ENCODE data around the gene TRIP10. TPM values are rescaled to one million over a fixed set of nuclear protein-coding genes. Genes with fewer than 3 reads are reported as not detected.
"Not testable (repeated sequence)": the region's sequence is repeated elsewhere in the genome, so short reads cannot be mapped to it uniquely, and the experiment has no call there.

TRIP10 gene
- total RNA-seq, 1 experiment from 2014 or later = 31.0 TPM

- no peak for DNase-seq (ENCODE audit: low read depth)
These were observed 58.2 kb downstream of the TRIP10 start for GRCh38 chr19:6797646-6798045.

- DNase-seq (ENCODE audit: low read depth) = not testable (repeated sequence)
These were observed 60.8 kb downstream of the TRIP10 start for GRCh38 chr19:6800160-6800790.

- peak; percentile 39 for DNase-seq (ENCODE audit: low read depth)
These were observed 61.6 kb downstream of the TRIP10 start for GRCh38 chr19:6800991-6801484.

Other genes with a start within 250 kb of the TRIP10 start
- gene TUBB4A, start 237.4 kb upstream of the TRIP10 start, total RNA-seq (2014; rRNA removed; shearing (Covaris generic)) = 0.20 TPM in 1 of 2 replicates, not detected in the other
- 0.29 and 0.96 TPM in 2 replicates for gene TNFSF9, start 208.7 kb upstream of the TRIP10 start, total RNA-seq (2014; rRNA removed; shearing (Covaris generic))
- gene CD70, start 148.5 kb upstream of the TRIP10 start, total RNA-seq (2014; rRNA removed; shearing (Covaris generic)) = 0.39 and 1.2 TPM in 2 replicates
- not detected in 2 replicates for gene TNFSF14, start 69.5 kb upstream of the TRIP10 start, total RNA-seq (2014; rRNA removed; shearing (Covaris generic))
- gene C3, start 19.0 kb upstream of the TRIP10 start, total RNA-seq (2014; rRNA removed; shearing (Covaris generic)) = 0.68 and 0.72 TPM in 2 replicates
- gene GPR108, start 2.1 kb upstream of the TRIP10 start, total RNA-seq (2014; rRNA removed; shearing (Covaris generic)) = 39.8 and 55.9 TPM in 2 replicates
- gene SH2D3A, start 27.8 kb downstream of the TRIP10 start, total RNA-seq (2014; rRNA removed; shearing (Covaris generic)) = not detected in 2 replicates
- gene VAV1, start 33.0 kb downstream of the TRIP10 start, total RNA-seq (2014; rRNA removed; shearing (Covaris generic)) = 0.12 TPM in 1 of 2 replicates, not detected in the other
- gene ADGRE1, start 147.9 kb downstream of the TRIP10 start, total RNA-seq (2014; rRNA removed; shearing (Covaris generic)) = 6.6 and 7.2 TPM in 2 replicates

All from RPMI7951 (cell line).